Esophagus (tissue), 2 donors: Measurements from ENCODE around the gene NTF3. TPM values are rescaled to one million over a fixed set of nuclear protein-coding genes. Genes with fewer than 3 reads are reported as not detected.
"Not testable (repeated sequence)": the region's sequence is repeated elsewhere in the genome, so short reads cannot be mapped to it uniquely, and the experiment has no call there.

Source experiments
- H3K27ac ChIP-seq, 2 donors: one replicate each; pipeline ENCODE4 v1.5.1; 2013; ENCODE audit warnings: low read depth in 2 of 2, mild to moderate bottlenecking in 2 of 2, inconsistent platforms in 1 of 2, low read length in 1 of 2, moderate library complexity in 1 of 2
- H3K27me3 ChIP-seq, 2 donors: one replicate each; pipeline ENCODE4 v1.6.1; 2013; ENCODE audit warnings: low read length in 2 of 2, control low read depth in 1 of 2, mild to moderate bottlenecking in 1 of 2; ENCODE audit not compliant: insufficient read depth in 2 of 2, control insufficient read depth in 1 of 2
- H3K36me3 ChIP-seq, 2 donors: one replicate each; pipeline ENCODE4 v1.6.1; 2013; ENCODE audit warnings: low read length in 1 of 2; ENCODE audit not compliant: control insufficient read depth in 2 of 2, insufficient read depth in 2 of 2
- H3K4me1 ChIP-seq, 2 donors: one replicate each; pipeline ENCODE4 v1.6.1; 2013; ENCODE audit warnings: low read length in 1 of 2; ENCODE audit not compliant: control insufficient read depth in 2 of 2, insufficient read depth in 2 of 2
- H3K4me3 ChIP-seq, 2 donors: one replicate each; pipeline ENCODE4 v1.5.1; 2013; ENCODE audit warnings: low read length in 2 of 2, mild to moderate bottlenecking in 2 of 2, low read depth in 1 of 2, moderate library complexity in 1 of 2
- H3K9me3 ChIP-seq, 2 donors: one replicate each; pipeline ENCODE4 v1.6.1; 2013; ENCODE audit warnings: mild to moderate bottlenecking in 2 of 2, low read depth in 1 of 2, low read length in 1 of 2, moderate library complexity in 1 of 2; ENCODE audit not compliant: control insufficient read depth in 2 of 2, insufficient read depth in 1 of 2
- WGBS, 2 donors: extraction: QIAGEN DNeasy Blood & Tissue Kit; methylation state at CpG; one replicate each; pipeline ENCODE4 v1.1.7; 2013; 5-methylcytosine and 5-hydroxymethylcytosine counted together
- polyA plus RNA-seq, 2 donors: library from polyadenylated mRNA; stranded (reverse); fragments of 200-250 nt; gene quantifications; one replicate each; pipeline ENCODE4 v1.2.3, GENCODE V29; 2013
- donor health status: healthy with polysubstance abuse.
- donor health status: Bipolar disorder and iron deficiency.

Gene NTF3
- polyA plus RNA-seq, 2 donors = 1.3 to 2.3 TPM

DNA sequence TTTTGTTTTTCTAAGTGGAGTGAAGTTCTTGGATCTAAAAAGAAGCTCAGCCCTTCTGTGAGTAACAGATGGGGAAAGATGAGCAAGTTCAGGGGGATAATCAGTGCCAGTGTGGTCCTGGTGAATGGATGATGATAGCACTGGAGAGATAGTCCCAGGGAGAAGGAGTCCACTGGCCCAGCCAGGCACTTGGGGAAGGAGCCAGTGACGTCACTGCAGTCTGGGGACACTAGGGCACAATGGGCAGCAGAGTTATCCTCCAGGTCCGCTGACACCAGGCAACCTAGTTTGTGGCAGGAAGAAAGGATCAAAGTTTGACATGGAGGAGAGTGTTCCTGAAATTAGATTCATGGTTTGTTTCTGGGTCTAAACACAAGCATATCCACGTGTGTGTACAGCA lies 101.5 kb downstream of the NTF3 start:
- H3K4me1 ChIP-seq = no peaks in the 10 kb centered on the region
- no peaks in the 10 kb centered on the region for H3K9me3 ChIP-seq
- no peaks in the 10 kb centered on the region for H3K36me3 ChIP-seq
- no peak overlapping the region for H3K4me3 ChIP-seq
- no peak overlapping the region for H3K27ac ChIP-seq
- WGBS, 2 donors = 68 to 71% methylated on average over 3 of the region's 3 CpGs
- H3K27me3 ChIP-seq = no peaks in the 10 kb centered on the region

DNA sequence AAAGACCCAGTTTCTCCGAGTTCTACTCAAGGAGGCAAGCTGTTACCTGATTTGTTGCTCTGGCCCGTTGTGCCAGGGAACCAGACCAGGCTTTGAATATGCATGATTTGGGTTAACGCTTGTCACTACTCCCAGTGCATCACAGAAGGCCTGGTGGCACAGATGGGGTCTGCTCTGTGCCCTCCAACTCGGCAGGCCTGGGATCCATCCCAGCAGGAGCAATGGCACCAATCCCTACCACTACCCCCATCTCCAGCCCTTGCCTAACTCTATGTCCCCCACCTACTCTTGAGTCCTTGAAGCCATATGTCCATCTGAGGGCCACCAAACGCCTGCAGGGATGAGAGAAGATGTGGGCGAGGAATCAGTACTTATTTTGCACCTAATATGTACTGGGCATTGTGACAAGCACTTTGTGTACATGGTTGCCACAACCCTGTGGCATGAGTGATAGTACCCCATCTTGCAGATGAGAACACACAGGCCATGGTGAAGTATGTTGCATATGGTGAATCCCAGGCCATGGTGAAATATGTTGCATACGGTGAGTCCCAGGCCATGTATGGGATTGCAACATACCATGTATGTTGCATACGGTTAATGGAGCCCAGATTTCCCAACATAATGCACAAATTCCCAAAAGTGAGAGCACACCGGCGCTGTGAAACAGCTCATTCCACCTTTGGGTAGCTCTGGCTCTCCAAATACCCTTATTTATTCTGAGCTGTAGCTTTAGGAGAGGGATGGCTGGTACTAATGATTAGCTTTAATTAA lies 102.7 kb downstream of the NTF3 start:
- no peaks in the 10 kb centered on the region for H3K4me1 ChIP-seq
- no peaks in the 10 kb centered on the region for H3K27me3 ChIP-seq

DNA sequence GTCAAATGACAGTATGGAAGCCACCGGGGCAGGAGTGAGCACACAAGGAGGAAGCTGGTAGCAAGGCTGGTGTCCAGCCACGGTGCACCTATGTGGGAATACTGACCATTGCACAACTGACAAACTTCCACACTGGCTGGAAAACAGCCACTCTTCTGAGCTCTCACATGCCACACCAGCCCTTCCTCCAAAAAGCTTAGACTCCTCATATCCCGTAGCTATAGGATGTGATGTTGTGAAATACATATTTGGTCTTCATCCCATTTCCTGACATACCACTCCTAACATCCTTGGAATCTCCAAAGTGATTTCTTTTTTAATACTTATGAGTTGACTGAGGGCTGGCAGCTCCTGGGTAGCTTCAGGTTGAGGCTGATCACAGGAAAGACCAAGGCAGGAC lies 103.6 kb downstream of the NTF3 start:
- WGBS, 2 donors = 81 to 86% methylated on average over 3 of the region's 3 CpGs
- no peaks in the 10 kb centered on the region for H3K36me3 ChIP-seq
- H3K4me3 ChIP-seq = no peak overlapping the region
- H3K27ac ChIP-seq = no peak overlapping the region
- H3K4me1 ChIP-seq = no peaks in the 10 kb centered on the region
- H3K9me3 ChIP-seq = no peaks in the 10 kb centered on the region
- H3K27me3 ChIP-seq = no peaks in the 10 kb centered on the region

More for the DNA sequence above, 102.7 kb downstream of the NTF3 start:
- no peaks in the 10 kb centered on the region for H3K9me3 ChIP-seq
- no peaks in the 10 kb centered on the region for H3K36me3 ChIP-seq
- H3K27ac ChIP-seq = no peak overlapping the region
- no peak overlapping the region for H3K4me3 ChIP-seq
- WGBS, 2 donors = 85 to 90% methylated on average over 10 of the region's 10 CpGs

DNA sequence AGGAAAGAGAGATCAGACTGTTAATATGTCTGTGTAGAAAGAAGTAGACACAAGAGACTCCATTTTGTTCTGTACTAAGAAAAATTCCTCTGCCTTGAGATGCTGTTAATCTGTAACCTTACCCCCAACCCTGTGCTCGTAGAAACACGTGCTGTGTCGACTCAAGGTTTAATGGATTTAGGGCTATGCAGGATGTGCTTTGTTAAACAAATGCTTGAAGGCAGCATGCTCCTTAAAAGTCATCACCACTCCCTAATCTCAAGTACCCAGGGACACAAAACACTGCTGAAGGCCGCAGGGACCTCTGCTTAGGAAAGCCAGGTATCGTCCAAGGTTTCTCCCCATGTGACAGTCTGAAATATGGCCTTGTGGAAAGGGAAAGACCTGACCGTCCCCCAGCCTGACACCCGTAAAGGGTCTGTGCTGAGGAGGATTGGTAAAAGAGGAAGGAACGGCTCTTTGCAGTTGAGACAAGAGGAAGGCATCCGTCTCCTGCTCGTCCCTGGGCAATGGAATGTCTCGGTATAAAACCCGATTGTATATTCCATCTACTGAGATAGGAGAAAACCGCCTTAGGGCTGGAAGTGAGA lies 105.2 kb downstream of the NTF3 start:
- not testable (repeated sequence) for H3K27ac ChIP-seq, H3K9me3 ChIP-seq, H3K36me3 ChIP-seq, H3K27me3 ChIP-seq, H3K4me3 ChIP-seq, H3K4me1 ChIP-seq
- WGBS, 2 donors = 58 to 61% methylated on average over 13 of the region's 13 CpGs

DNA sequence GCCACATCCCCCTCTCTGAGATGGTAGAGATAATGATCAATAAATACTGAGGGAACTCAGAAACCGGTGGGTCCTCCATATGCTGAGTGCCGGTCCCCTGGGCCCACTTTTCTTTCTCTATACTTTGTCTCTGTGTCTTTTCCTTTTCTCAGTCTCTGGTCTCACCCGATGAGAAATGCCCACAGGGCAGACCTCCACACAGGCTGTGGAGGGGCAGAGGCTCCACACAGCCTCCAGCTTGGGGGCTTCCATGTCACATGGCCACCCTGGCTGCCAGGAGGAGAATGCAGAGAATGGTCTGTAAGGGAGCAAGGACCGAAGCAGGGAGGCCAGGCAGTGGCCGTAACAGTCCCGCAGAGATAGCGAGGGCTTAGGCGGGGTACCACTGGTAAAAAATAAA lies 105.9 kb downstream of the NTF3 start:
- WGBS, 2 donors = 88 to 92% methylated on average over 8 of the region's 8 CpGs
- Histone ChIP-seq H3K9me3 (no peaks in the 10 kb centered on the region), H3K4me1 (no peaks in the 10 kb centered on the region), H3K4me3 (no peak overlapping the region), H3K27ac (no peak overlapping the region), H3K36me3 (no peaks in the 10 kb centered on the region), H3K27me3 (no peaks in the 10 kb centered on the region)
